ENCODE measurements around the gene SCLT1. TPM values are rescaled to one million over a fixed set of nuclear protein-coding genes. Genes with fewer than 3 reads are reported as not detected.

SCLT1 gene
- total RNA-seq, 1 experiment from 2014 or later: 13.3 TPM

GRCh38 chr4:128847082-128847724, 246.1 kb downstream of the SCLT1 start:
- H2AFZ ChIP-seq (ENCODE audit: low read depth, low read length, poor library complexity, severe bottlenecking): no peak overlapping the region
- peaks cover 4 to 9% of the 10 kb centered on the region in 2 experiments; a peak in 3 of 4 replicates for H3K36me3 ChIP-seq (ENCODE audit: control insufficient read depth in 1 of 2, insufficient read depth in 2 of 2, low read length in 2 of 2)
- no peaks in the 10 kb centered on the region for H4K20me1 ChIP-seq (ENCODE audit: insufficient read depth)
- ChIA-PET POLR2A (no interaction called here), CTCF (no interaction called here), RAD21 (ENCODE audit: low non-redundant PET in 1 of 2, low total read pairs in 2 of 2, uncharacterized antibody in 2 of 2, unreplicated experiment in 2 of 2) (no interaction called here)
- TF ChIP-seq SRF (IDR thresholded peaks at IDR 0.05; ENCODE audit: low read depth): no peak
- no peak for ATAC-seq
- no peak for DNase-seq (ENCODE audit: low read depth, low spot score)
- H3K4me1 ChIP-seq (ENCODE audit: control insufficient read depth in 1 of 2, insufficient read depth in 2 of 2, low read length in 2 of 2): no peaks in the 10 kb centered on the region
- H3K27ac ChIP-seq (ENCODE audit: low read depth, low read length): no peak overlapping the region
- no peaks in the 10 kb centered on the region for H3K9me2 ChIP-seq (ENCODE audit: insufficient read depth)
- intact Hi-C loops (cut with micrococcal nuclease): no loop called here
- BruUV-seq (replicated peaks): no TSS peak
- H3K27me3 ChIP-seq (ENCODE audit: insufficient read depth, low read length): no peaks in the 10 kb centered on the region
- H3K79me2 ChIP-seq (ENCODE audit: insufficient read depth, low read length): no peaks in the 10 kb centered on the region
- H3K9ac ChIP-seq (ENCODE audit: low read length): no peak overlapping the region
- no peak overlapping the region for H3K4me2 ChIP-seq (ENCODE audit: low read length)
- no peak overlapping the region for H3K4me3 ChIP-seq (replicated peaks in 1 of 2; ENCODE audit: low read depth in 1 of 2, low read length in 2 of 2)
- no peaks in the 10 kb centered on the region for H3K9me3 ChIP-seq (ENCODE audit: control insufficient read depth in 1 of 2, insufficient read depth in 1 of 2, low read depth in 1 of 2, low read length in 2 of 2)

GRCh38 chr4:128846063-128846462, 247.3 kb downstream of the SCLT1 start:
- H3K4me2 ChIP-seq (ENCODE audit: low read length): no peak overlapping the region
- H3K79me2 ChIP-seq (ENCODE audit: insufficient read depth, low read length): no peaks in the 10 kb centered on the region
- no peaks in the 10 kb centered on the region for H3K9me3 ChIP-seq (ENCODE audit: control insufficient read depth in 1 of 2, insufficient read depth in 1 of 2, low read depth in 1 of 2, low read length in 2 of 2)
- H3K27me3 ChIP-seq (ENCODE audit: insufficient read depth, low read length): no peaks in the 10 kb centered on the region
- BruUV-seq (replicated peaks): no TSS peak
- no peak overlapping the region for H3K9ac ChIP-seq (ENCODE audit: low read length)
- POLR2A ChIA-PET: no interaction called here
- no peak overlapping the region for H2AFZ ChIP-seq (ENCODE audit: low read depth, low read length, poor library complexity, severe bottlenecking)
- RAD21 ChIA-PET (ENCODE audit: low non-redundant PET in 1 of 2, low total read pairs in 2 of 2, uncharacterized antibody in 2 of 2, unreplicated experiment in 2 of 2): no interaction called here
- H4K20me1 ChIP-seq (ENCODE audit: insufficient read depth): no peaks in the 10 kb centered on the region
- intact Hi-C loops (cut with micrococcal nuclease): no loop called here
- ATAC-seq (no peak), DNase-seq (ENCODE audit: low read depth, low spot score) (no peak)
- no peak overlapping the region for H3K27ac ChIP-seq (ENCODE audit: low read depth, low read length)
- H3K9me2 ChIP-seq (ENCODE audit: insufficient read depth): no peaks in the 10 kb centered on the region
- CTCF ChIA-PET: no interaction called here
- no peak overlapping the region for H3K4me3 ChIP-seq (replicated peaks in 1 of 2; ENCODE audit: low read depth in 1 of 2, low read length in 2 of 2)
- H3K4me1 ChIP-seq (ENCODE audit: control insufficient read depth in 1 of 2, insufficient read depth in 2 of 2, low read length in 2 of 2): no peaks in the 10 kb centered on the region
- H3K36me3 ChIP-seq (ENCODE audit: control insufficient read depth in 1 of 2, insufficient read depth in 2 of 2, low read length in 2 of 2): peaks cover 4 to 9% of the 10 kb centered on the region in 2 experiments; a peak in 3 of 4 replicates
- TF ChIP-seq POLR2A (IDR thresholded peaks at IDR 0.05; ENCODE audit: borderline replicate concordance, extremely low read depth, insufficient read depth, insufficient read length) (no peak), EGR1 (IDR thresholded peaks at IDR 0.05; ENCODE audit: low read depth) (no peak), CBX3 (IDR thresholded peaks at IDR 0.05; ENCODE audit: low read depth) (no peak), JUND (IDR thresholded peaks at IDR 0.05) (no peak), TCF7L2 (IDR thresholded peaks at IDR 0.05; ENCODE audit: borderline replicate concordance, extremely low read depth, insufficient read depth, insufficient read length) (no peak), REST (IDR thresholded peaks at IDR 0.05; ENCODE audit: low read depth) (no peak), CTCF (IDR thresholded peaks at IDR 0.05 in 2 of 3, conservative IDR thresholded peaks at IDR 0.05 in 1 of 3; ENCODE audit: borderline replicate concordance in 1 of 3, insufficient read depth in 1 of 3, low read depth in 2 of 3, low read length in 2 of 3) (no peak), ATF3 (IDR thresholded peaks at IDR 0.05) (no peak), FOSL1 (IDR thresholded peaks at IDR 0.05; ENCODE audit: low read depth) (no peak), ELF1 (IDR thresholded peaks at IDR 0.05; ENCODE audit: borderline replicate concordance, low read depth) (no peak), SP1 (IDR thresholded peaks at IDR 0.05; ENCODE audit: low read depth) (no peak), EZH2phosphoT487 (IDR thresholded peaks at IDR 0.05; ENCODE audit: borderline replicate concordance) (no peak), MAX (IDR thresholded peaks at IDR 0.05) (no peak), YY1 (IDR thresholded peaks at IDR 0.05; ENCODE audit: extremely low read depth, insufficient replicate concordance, low read depth, low read length) (no peak), EZH2 (IDR thresholded peaks at IDR 0.05) (no peak)

All from HCT116 (cell line).